GM12873 (cell line): ENCODE data around the gene SMARCAL1.

Experiments
- TF ChIP-seq, protein P1 (sequence below): IDR thresholded peaks from 2 replicates; pipeline ENCODE4 v1.5.1; 2012; ENCODE audit warnings: low read depth, mild to moderate bottlenecking, moderate library complexity, low read length, control low read depth; ENCODE audit not compliant: insufficient read depth; ENCODE audit errors: missing control alignments

SMARCAL1 gene

DNA sequence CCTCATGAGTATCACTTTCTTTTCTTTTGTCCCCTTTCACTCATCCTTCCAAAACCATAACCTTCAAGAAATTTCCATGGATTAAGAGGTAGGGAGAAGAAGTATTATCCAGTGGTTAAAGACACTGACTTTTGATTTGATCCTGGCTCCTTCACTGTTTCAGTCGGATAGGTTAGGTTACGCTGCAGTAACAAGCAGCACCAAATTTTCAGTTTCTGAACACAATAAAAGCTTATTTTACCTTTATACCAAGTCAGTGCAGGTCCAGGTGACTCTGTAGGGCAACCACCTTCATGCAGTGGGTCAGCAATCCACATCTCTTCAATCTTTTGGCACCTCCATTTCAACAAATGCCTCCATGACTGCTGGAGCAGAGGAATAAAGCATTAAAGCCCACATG is 25.0 kb upstream of the SMARCAL1 start:
- TF ChIP-seq, protein P1, sequence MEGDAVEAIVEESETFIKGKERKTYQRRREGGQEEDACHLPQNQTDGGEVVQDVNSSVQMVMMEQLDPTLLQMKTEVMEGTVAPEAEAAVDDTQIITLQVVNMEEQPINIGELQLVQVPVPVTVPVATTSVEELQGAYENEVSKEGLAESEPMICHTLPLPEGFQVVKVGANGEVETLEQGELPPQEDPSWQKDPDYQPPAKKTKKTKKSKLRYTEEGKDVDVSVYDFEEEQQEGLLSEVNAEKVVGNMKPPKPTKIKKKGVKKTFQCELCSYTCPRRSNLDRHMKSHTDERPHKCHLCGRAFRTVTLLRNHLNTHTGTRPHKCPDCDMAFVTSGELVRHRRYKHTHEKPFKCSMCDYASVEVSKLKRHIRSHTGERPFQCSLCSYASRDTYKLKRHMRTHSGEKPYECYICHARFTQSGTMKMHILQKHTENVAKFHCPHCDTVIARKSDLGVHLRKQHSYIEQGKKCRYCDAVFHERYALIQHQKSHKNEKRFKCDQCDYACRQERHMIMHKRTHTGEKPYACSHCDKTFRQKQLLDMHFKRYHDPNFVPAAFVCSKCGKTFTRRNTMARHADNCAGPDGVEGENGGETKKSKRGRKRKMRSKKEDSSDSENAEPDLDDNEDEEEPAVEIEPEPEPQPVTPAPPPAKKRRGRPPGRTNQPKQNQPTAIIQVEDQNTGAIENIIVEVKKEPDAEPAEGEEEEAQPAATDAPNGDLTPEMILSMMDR: no peak

GRCh38 chr2:216388046-216388884 is 24.0 kb upstream of the SMARCAL1 start:
- TF ChIP-seq, protein P1: no peak

- TF ChIP-seq, protein P1: no peak
Observed at GRCh38 chr2:216389570-216389969, 22.7 kb upstream of the SMARCAL1 start.

DNA sequence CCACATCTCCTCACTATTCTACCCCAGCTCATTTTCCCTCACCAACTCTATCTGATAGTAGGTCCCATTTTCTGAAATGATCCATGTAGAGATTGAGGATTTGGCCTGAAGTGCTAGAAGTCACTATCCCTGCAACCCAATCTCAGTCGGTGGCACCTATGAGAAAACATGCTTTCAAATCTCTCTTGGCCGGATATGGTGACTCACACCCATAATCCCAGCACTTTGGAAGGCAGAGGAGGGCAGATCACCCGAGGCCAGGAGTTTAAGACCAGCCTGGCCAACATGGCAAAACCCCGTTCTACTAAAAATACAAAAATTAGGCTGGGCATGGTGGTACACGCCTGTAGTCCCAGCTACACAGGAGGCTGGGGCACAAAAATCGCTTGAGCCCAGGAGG is 20.9 kb upstream of the SMARCAL1 start:
- TF ChIP-seq, protein P1: no peak

DNA sequence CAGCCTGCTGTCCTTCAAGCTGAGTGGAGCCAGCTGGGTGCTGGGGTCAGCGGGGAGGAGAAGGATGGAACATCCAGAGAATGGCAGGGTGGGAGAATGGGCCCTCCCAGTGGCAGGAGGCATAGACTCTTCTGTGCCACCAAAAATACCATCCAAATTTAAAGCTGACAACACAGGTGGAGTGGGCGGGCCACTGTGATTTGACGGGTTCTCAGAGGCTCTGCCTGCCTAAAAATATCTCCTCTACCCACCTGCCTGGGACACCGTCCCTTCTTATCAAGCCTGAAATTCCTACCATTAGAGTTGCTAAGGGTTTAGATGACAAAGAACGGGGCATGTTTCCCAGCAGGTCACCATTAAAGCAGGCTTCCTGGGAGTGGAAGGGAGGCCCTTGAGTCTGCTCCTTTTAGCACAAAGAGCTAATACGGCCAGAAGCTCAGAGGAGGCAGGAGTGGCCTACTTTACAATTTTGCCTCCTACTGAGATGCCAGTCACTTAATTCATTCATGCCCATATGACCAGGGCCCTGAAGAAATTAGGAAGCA is 20.2 kb upstream of the SMARCAL1 start:
- TF ChIP-seq, protein P1: no peak

DNA sequence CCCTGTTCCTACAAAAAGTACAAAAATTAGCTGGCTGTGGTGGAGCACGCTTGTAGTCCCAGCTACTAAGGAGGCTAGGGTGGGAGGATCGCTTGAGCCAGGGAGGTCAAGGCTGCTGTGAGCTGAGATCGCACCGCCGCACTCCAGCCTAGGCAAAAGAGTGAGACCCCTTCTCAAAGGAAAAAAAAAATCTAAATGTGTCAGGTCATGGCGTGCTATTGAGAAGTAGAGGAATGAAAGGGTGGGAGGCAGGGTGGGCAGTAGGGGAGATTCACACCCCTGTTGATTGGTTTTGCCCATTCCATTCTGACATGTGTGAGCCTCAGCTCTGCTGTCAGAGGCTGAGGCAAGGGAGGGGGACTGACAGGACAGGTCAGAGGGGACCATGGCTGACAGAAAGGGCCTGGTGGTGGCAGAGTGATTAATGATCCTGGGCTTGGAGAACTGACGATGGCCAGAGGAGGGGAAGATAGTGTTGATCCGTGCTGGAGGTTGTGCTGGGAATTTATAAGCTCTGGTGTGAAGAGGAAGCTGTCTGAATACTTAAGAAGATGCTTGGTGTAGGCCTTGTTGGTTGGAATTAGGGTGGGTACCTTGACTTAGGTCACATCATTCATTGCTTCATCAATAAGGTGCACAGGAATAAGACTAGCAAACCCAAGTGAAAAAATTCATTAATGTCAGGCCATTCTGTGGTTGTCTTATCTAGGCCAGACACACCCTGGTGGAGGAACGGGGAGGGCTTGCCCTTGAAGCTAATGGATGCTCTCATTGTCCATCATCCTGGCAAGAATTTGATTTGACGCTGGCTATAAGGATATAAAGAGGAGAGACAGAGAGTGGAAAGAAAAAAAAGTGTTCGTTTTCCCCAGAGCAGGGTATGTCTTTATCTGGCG is 19.1 kb upstream of the SMARCAL1 start:
- TF ChIP-seq, protein P1: no peak

DNA sequence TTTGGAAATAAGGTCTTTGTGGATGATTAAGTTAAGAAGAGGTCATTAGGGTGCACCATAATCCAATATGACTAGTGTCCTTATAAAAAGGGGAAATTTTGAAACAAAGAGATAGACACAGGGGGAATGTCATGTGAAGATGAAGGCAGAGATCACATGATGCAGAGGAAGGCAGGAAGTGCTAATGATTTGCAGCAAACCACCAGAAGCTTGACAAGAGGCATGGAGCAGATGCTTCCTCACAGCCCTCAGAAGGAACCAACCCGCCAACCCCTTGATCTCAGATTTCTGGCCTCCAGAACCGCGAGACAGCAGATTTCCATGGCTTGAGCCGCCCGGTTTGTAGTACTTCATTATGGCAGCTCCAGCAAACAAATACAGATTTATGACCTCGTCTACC is 17.4 kb upstream of the SMARCAL1 start:
- TF ChIP-seq, protein P1: no peak
